Naive thymus-derived CD4-positive, alpha-beta T cell (primary cell): Measurements from ENCODE around the gene FRMD4A. TPM values are rescaled to one million over a fixed set of nuclear protein-coding genes. Genes with fewer than 3 reads are reported as not detected.

Source experiments
- ATAC-seq: fragments of 150-1000 bp; cut with Tn5 transposase; 2 replicates; pipeline ENCODE4 v1.10.0; 2021; ENCODE audit warnings: mild to moderate bottlenecking, moderate library complexity
- CTCF ChIA-PET: fragments of 350-600 bp; sonication (Branson Sonifier 250); formaldehyde crosslinking; loops from one replicate; lab custom pipeline; 2021; ENCODE audit warnings: antibody characterized with exemption; lab: Charles Lee
- POLR2A ChIA-PET: fragments of 350-600 bp; sonication (Branson Sonifier 250); formaldehyde crosslinking; loops from one replicate; lab custom pipeline; 2021; ENCODE audit warnings: antibody characterized with exemption, inconsistent platforms; lab: Charles Lee
- DNase-seq, 9 donors: peaks; one replicate each; pipeline versions ENCODE4 v3.0.0 to v3.0.0-alpha.2; 2020 to 2022; ENCODE audit warnings: mixed read lengths in 1 of 9
- H3K27ac ChIP-seq: one replicate; pipeline ENCODE4 v1.7.0; 2013; ENCODE audit warnings: mild to moderate bottlenecking, low read depth, low read length, moderate library complexity
- H3K27me3 ChIP-seq, 2 donors: one replicate each; pipeline ENCODE4 v1.7.0; 2013; ENCODE audit warnings: low read length in 2 of 2, mild to moderate bottlenecking in 2 of 2, moderate library complexity in 2 of 2; ENCODE audit not compliant: control insufficient read depth in 2 of 2, insufficient read depth in 2 of 2
- H3K36me3 ChIP-seq, 3 experiments: 1 replicate in 2 of 3; 2 replicates in 1 of 3; pipeline ENCODE4 v1.7.0; 2013; ENCODE audit warnings: low read length in 3 of 3, mild to moderate bottlenecking in 3 of 3, moderate library complexity in 1 of 3; ENCODE audit not compliant: insufficient read depth in 3 of 3, control insufficient read depth in 2 of 3
- H3K4me1 ChIP-seq, 2 donors: one replicate each; pipeline ENCODE4 v1.7.0; 2013; ENCODE audit warnings: low read length in 2 of 2, mild to moderate bottlenecking in 2 of 2, moderate library complexity in 1 of 2; ENCODE audit not compliant: control insufficient read depth in 2 of 2, insufficient read depth in 2 of 2
- H3K4me3 ChIP-seq: 2 replicates; pipeline ENCODE4 v1.7.0; 2013; ENCODE audit warnings: mild to moderate bottlenecking, low read length
- H3K9me3 ChIP-seq, 3 experiments: 1 replicate in 2 of 3; 2 replicates in 1 of 3; pipeline ENCODE4 v1.7.0; 2013; ENCODE audit warnings: low read length in 3 of 3; ENCODE audit not compliant: control insufficient read depth in 2 of 3
- H3K27ac Mint-ChIP-seq, 9 donors: one replicate each; pipeline ENCODE4 v1.8.0; 2020 to 2022; ENCODE audit warnings: mixed read lengths in 9 of 9, mild to moderate bottlenecking in 8 of 9, moderate library complexity in 5 of 9, inconsistent platforms in 2 of 9
- H3K27me3 Mint-ChIP-seq, 5 donors: one replicate each; pipeline ENCODE4 v1.8.0; 2021 to 2022; ENCODE audit warnings: mixed read lengths in 5 of 5, mild to moderate bottlenecking in 1 of 5
- H3K36me3 Mint-ChIP-seq, 5 donors: one replicate each; pipeline ENCODE4 v1.8.0; 2020 to 2022; ENCODE audit warnings: mixed read lengths in 5 of 5, mild to moderate bottlenecking in 3 of 5, inconsistent platforms in 1 of 5
- H3K4me1 Mint-ChIP-seq, 7 donors: one replicate each; pipeline ENCODE4 v1.8.0; 2020 to 2022; ENCODE audit warnings: mixed read lengths in 7 of 7, mild to moderate bottlenecking in 3 of 7, inconsistent platforms in 1 of 7
- H3K4me3 Mint-ChIP-seq, 10 donors: one replicate each; pipeline ENCODE4 v1.8.0; 2020 to 2022; ENCODE audit warnings: mild to moderate bottlenecking in 10 of 10, mixed read lengths in 10 of 10, moderate library complexity in 6 of 10, inconsistent platforms in 2 of 10
- H3K9me3 Mint-ChIP-seq, 11 donors: one replicate each; pipeline ENCODE4 v1.8.0; 2020 to 2022; ENCODE audit warnings: mixed read lengths in 11 of 11, mild to moderate bottlenecking in 4 of 11, inconsistent platforms in 1 of 11, moderate library complexity in 1 of 11
- intact Hi-C, 2 donors: fragments of 100-400 bp; cut with micrococcal nuclease; formaldehyde crosslinking; loops; one replicate each; pipeline ENCODE4 v1.15.1; 2023
- polyA plus RNA-seq, 2 donors: library from polyadenylated mRNA; unstranded; fragments of 300-500 nt; fragmentation: Illumina TruSeq; gene quantifications; one replicate each; pipeline ENCODE4 v1.2.3, GENCODE V29; 2021
- total RNA-seq, 6 experiments: library from RNA in 5 of 6; stranded (reverse) in 5 of 6; gene quantifications; 1 replicate in 5 of 6; 2 replicates in 1 of 6; pipeline ENCODE4 v1.2.3 and lab custom pipeline; 2021 to 2026

The FRMD4A gene
- total and polyA plus RNA-seq, 7 experiments from 2014 or later, result 0.10 to 3.1 (median 0.62) TPM

GRCh38 chr10:14360515-14360914 is 29.8 kb upstream of the FRMD4A start:
- Histone ChIP-seq H3K9me3 (no peaks in the 10 kb centered on the region), H3K4me1 (no peaks in the 10 kb centered on the region), H3K27me3 (no peaks in the 10 kb centered on the region), H3K27ac (no peak overlapping the region), H3K36me3 (no peaks in the 10 kb centered on the region), H3K4me3 (no peak overlapping the region)
- no peak for ATAC-seq
- peaks cover 0 to under 1% (median 0%) of the 10 kb centered on the region in 11 donors for H3K9me3 Mint-ChIP-seq
- intact Hi-C loops, result no loop called here
- CTCF ChIA-PET, result no interaction called here
- no peak overlapping the region for H3K27ac Mint-ChIP-seq
- POLR2A ChIA-PET, result interaction anchor here (0.6 kb wide), 1 partner anchor 670 kb away, joined by 3 read pairs; no protein-coding TSS in a partner anchor
- DNase-seq, result no peak
- H3K4me3 Mint-ChIP-seq, result no peak overlapping the region
- H3K27me3 Mint-ChIP-seq, result peaks cover 0 to 9% (median 4%) of the 10 kb centered on the region in 5 donors
- peaks cover 0 to under 1% (median 0%) of the 10 kb centered on the region in 5 donors for H3K36me3 Mint-ChIP-seq
- H3K4me1 Mint-ChIP-seq, result no peaks in the 10 kb centered on the region

GRCh38 chr10:14358886-14359573 is 28.3 kb upstream of the FRMD4A start:
- intact Hi-C loops, result no loop called here
- Histone ChIP-seq H3K4me3 (no peak overlapping the region), H3K36me3 (no peaks in the 10 kb centered on the region), H3K9me3 (no peaks in the 10 kb centered on the region), H3K27me3 (no peaks in the 10 kb centered on the region), H3K4me1 (no peaks in the 10 kb centered on the region), H3K27ac (no peak overlapping the region)
- H3K27me3 Mint-ChIP-seq, result peaks cover 0 to 12% (median 4%) of the 10 kb centered on the region in 5 donors
- H3K4me1 Mint-ChIP-seq, result no peaks in the 10 kb centered on the region
- peaks cover 0 to 3% (median 0%) of the 10 kb centered on the region in 11 donors for H3K9me3 Mint-ChIP-seq
- peaks cover 0 to 3% (median 0%) of the 10 kb centered on the region in 5 donors for H3K36me3 Mint-ChIP-seq
- H3K27ac Mint-ChIP-seq, result no peak overlapping the region
- H3K4me3 Mint-ChIP-seq, result no peak overlapping the region
- ATAC-seq (no peak), DNase-seq (no peak)
- ChIA-PET CTCF (interaction anchor here (0.7 kb wide), 1 partner anchor 1004 kb away, joined by 4 read pairs; no protein-coding TSS in a partner anchor), POLR2A (no interaction called here)

- no peak for DNase-seq
- H3K9me3 ChIP-seq, result no peaks in the 10 kb centered on the region
- H3K27me3 ChIP-seq, result no peaks in the 10 kb centered on the region
- no peak for ATAC-seq
- Mint-ChIP-seq H3K27ac (no peak overlapping the region), H3K36me3 (peaks cover 0 to 3% (median 0%) of the 10 kb centered on the region in 5 donors), H3K4me1 (no peaks in the 10 kb centered on the region), H3K4me3 (no peak overlapping the region), H3K9me3 (peaks cover 0 to 3% (median 0%) of the 10 kb centered on the region in 11 donors), H3K27me3 (peaks cover 0 to 8% (median 0%) of the 10 kb centered on the region in 5 donors)
- no peak overlapping the region for H3K4me3 ChIP-seq
- ChIA-PET POLR2A (no interaction called here), CTCF (no interaction called here)
- no peaks in the 10 kb centered on the region for H3K4me1 ChIP-seq
- no peaks in the 10 kb centered on the region for H3K36me3 ChIP-seq
- intact Hi-C loops, result no loop called here
- no peak overlapping the region for H3K27ac ChIP-seq
Observed at GRCh38 chr10:14356921-14357320, 26.2 kb upstream of the FRMD4A start.

GRCh38 chr10:14355750-14356149 is 25.0 kb upstream of the FRMD4A start:
- Mint-ChIP-seq H3K9me3 (peaks cover 0 to 3% (median 0%) of the 10 kb centered on the region in 11 donors), H3K4me3 (no peak overlapping the region), H3K27me3 (peaks cover 0 to 8% (median 0%) of the 10 kb centered on the region in 5 donors), H3K27ac (no peak overlapping the region), H3K4me1 (no peaks in the 10 kb centered on the region), H3K36me3 (peaks cover 0 to 3% (median 0%) of the 10 kb centered on the region in 5 donors)
- DNase-seq, result no peak
- Histone ChIP-seq H3K4me3 (no peak overlapping the region), H3K27me3 (no peaks in the 10 kb centered on the region), H3K27ac (no peak overlapping the region), H3K36me3 (no peaks in the 10 kb centered on the region), H3K9me3 (no peaks in the 10 kb centered on the region), H3K4me1 (no peaks in the 10 kb centered on the region)
- intact Hi-C loops, result no loop called here
- no peak for ATAC-seq
- ChIA-PET CTCF (no interaction called here), POLR2A (no interaction called here)

- intact Hi-C loops, result no loop called here
- H3K27ac ChIP-seq, result no peak overlapping the region
- ChIA-PET POLR2A (no interaction called here), CTCF (interaction anchor here (0.6 kb wide), 1 partner anchor 16 kb away, joined by 3 read pairs; no protein-coding TSS in a partner anchor)
- no peak overlapping the region for H3K4me3 Mint-ChIP-seq
- H3K27me3 ChIP-seq, result no peaks in the 10 kb centered on the region
- H3K4me3 ChIP-seq, result no peak overlapping the region
- H3K27me3 Mint-ChIP-seq, result peaks cover 0 to 10% (median 0%) of the 10 kb centered on the region in 5 donors
- no peaks in the 10 kb centered on the region for H3K36me3 ChIP-seq
- peaks cover 0 to 3% (median 0%) of the 10 kb centered on the region in 5 donors for H3K36me3 Mint-ChIP-seq
- peak overlapping the region in 2 of 9 donors; percentile 11 to 16 for H3K27ac Mint-ChIP-seq
- H3K9me3 ChIP-seq, result no peaks in the 10 kb centered on the region
- H3K4me1 Mint-ChIP-seq, result no peaks in the 10 kb centered on the region
- no peaks in the 10 kb centered on the region for H3K4me1 ChIP-seq
- DNase-seq (no peak), ATAC-seq (no peak)
- H3K9me3 Mint-ChIP-seq, result peaks cover 0 to 3% (median 0%) of the 10 kb centered on the region in 11 donors
Observed at GRCh38 chr10:14353291-14353913, 22.7 kb upstream of the FRMD4A start.

GRCh38 chr10:14350006-14350405 is 19.3 kb upstream of the FRMD4A start:
- Histone ChIP-seq H3K27ac (no peak overlapping the region), H3K27me3 (no peaks in the 10 kb centered on the region), H3K4me1 (no peaks in the 10 kb centered on the region), H3K4me3 (no peak overlapping the region), H3K9me3 (no peaks in the 10 kb centered on the region), H3K36me3 (no peaks in the 10 kb centered on the region)
- ChIA-PET POLR2A (no interaction called here), CTCF (no interaction called here)
- DNase-seq (no peak), ATAC-seq (no peak)
- H3K27me3 Mint-ChIP-seq, result peaks cover 0 to 9% (median 4%) of the 10 kb centered on the region in 5 donors
- intact Hi-C loops, result no loop called here
- no peak overlapping the region for H3K4me3 Mint-ChIP-seq
- H3K27ac Mint-ChIP-seq, result no peak overlapping the region
- no peaks in the 10 kb centered on the region for H3K9me3 Mint-ChIP-seq
- H3K36me3 Mint-ChIP-seq, result no peaks in the 10 kb centered on the region
- no peaks in the 10 kb centered on the region for H3K4me1 Mint-ChIP-seq
